Neural cell (in vitro differentiated cells): ENCODE results near the gene RFT1. TPM values are rescaled to one million over a fixed set of nuclear protein-coding genes. Genes with fewer than 3 reads are reported as not detected.

Experiments used
- H2AFZ ChIP-seq: fragments of 200-600, 300-800 bp; sonication (generic), shearing (Covaris generic); 2 replicates; pipeline ENCODE4 v1.6.0; 2014; ENCODE audit warnings: low read depth, mild to moderate bottlenecking, antibody characterized with exemption, low read length, moderate library complexity
- H3F3A ChIP-seq: fragments of 200-600 bp; shearing (Covaris generic); 2 replicates; pipeline ENCODE4 v1.6.1; 2016; ENCODE audit warnings: mild to moderate bottlenecking, moderate library complexity, mixed read lengths, antibody characterized with exemption, low read length; ENCODE audit not compliant: insufficient read depth, poor library complexity, severe bottlenecking
- H3K27ac ChIP-seq: fragments of 200-600, 300-800 bp; sonication (generic), shearing (Covaris generic); 2 replicates; pipeline ENCODE4 v1.5.1; 2014; ENCODE audit warnings: mild to moderate bottlenecking, low read length, moderate library complexity
- H3K27me3 ChIP-seq: fragments of 300-800, 200-600 bp; sonication (generic), shearing (Covaris generic); 2 replicates; pipeline ENCODE4 v1.6.0; 2014; ENCODE audit warnings: mild to moderate bottlenecking, low read depth, low read length, moderate library complexity; ENCODE audit not compliant: insufficient read depth
- H3K36me3 ChIP-seq: fragments of 300-800, 200-600 bp; sonication (generic), shearing (Covaris generic); 2 replicates; pipeline ENCODE4 v1.5.1; 2014; ENCODE audit warnings: mild to moderate bottlenecking, antibody characterized with exemption, low read length, moderate library complexity; ENCODE audit not compliant: insufficient read depth
- H3K4me2 ChIP-seq: fragments of 300-800, 200-600 bp; sonication (generic), shearing (Covaris generic); 2 replicates; pipeline ENCODE4 v1.6.0; 2014; ENCODE audit warnings: mild to moderate bottlenecking, low read length
- H3K4me3 ChIP-seq: fragments of 300-800, 200-600 bp; sonication (generic), shearing (Covaris generic); 2 replicates; pipeline ENCODE4 v1.5.1; 2014; ENCODE audit warnings: mild to moderate bottlenecking, low read length, moderate library complexity
- H3K79me2 ChIP-seq: fragments of 200-600 bp; shearing (Covaris generic); replicated peaks from 2 replicates; pipeline ENCODE4 v1.6.0; 2014; ENCODE audit warnings: mild to moderate bottlenecking, low read length, moderate library complexity; ENCODE audit not compliant: insufficient read depth
- H3K9ac ChIP-seq: fragments of 300-800, 200-600 bp; sonication (generic), shearing (Covaris generic); 2 replicates; pipeline ENCODE4 v1.6.1; 2016; ENCODE audit warnings: mild to moderate bottlenecking, low read length, mixed read lengths
- H3K9me2 ChIP-seq: fragments of 200-600 bp; shearing (Covaris generic); 2 replicates; pipeline ENCODE4 v1.6.1; 2016; ENCODE audit warnings: mild to moderate bottlenecking, low read length, mixed read lengths; ENCODE audit not compliant: insufficient read depth
- H3K9me3 ChIP-seq: fragments of 200-600, 300-800 bp; sonication (generic), shearing (Covaris generic); 2 replicates; pipeline ENCODE4 v1.6.1; 2016; ENCODE audit warnings: mild to moderate bottlenecking, mixed run types, low read length, moderate library complexity, mixed read lengths
- H4K20me1 ChIP-seq: fragments of 200-600 bp; shearing (Covaris generic); 2 replicates; pipeline ENCODE4 v1.6.1; 2016; ENCODE audit warnings: mild to moderate bottlenecking, mixed run types; ENCODE audit not compliant: insufficient read depth
- EP300 ChIP-seq: fragments of 450-650 bp; conservative IDR thresholded peaks from 2 replicates; pipeline ENCODE4 v1.6.1; 2014; ENCODE audit warnings: antibody characterized with exemption, mild to moderate bottlenecking, moderate library complexity; ENCODE audit not compliant: poor library complexity, severe bottlenecking
- EZH2 ChIP-seq: fragments of 200-600, 300-800 bp; shearing (Covaris generic), sonication (generic); IDR thresholded peaks from 2 replicates; pipeline ENCODE4 v1.6.1; 2014; ENCODE audit warnings: antibody characterized with exemption, low read length, borderline replicate concordance, mild to moderate bottlenecking; ENCODE audit not compliant: insufficient read depth, poor library complexity, severe bottlenecking
- MXI1 ChIP-seq: fragments of 450-650 bp; conservative IDR thresholded peaks from 2 replicates; pipeline ENCODE4 v1.6.1; 2014; ENCODE audit warnings: antibody characterized with exemption, mild to moderate bottlenecking; ENCODE audit not compliant: poor library complexity, severe bottlenecking
- POLR2AphosphoS5 ChIP-seq: IDR thresholded peaks from 2 replicates; pipeline ENCODE4 v1.6.1; 2012
- RAD21 ChIP-seq: fragments of 450-650 bp; conservative IDR thresholded peaks from 2 replicates; pipeline ENCODE4 v1.6.1; 2014; ENCODE audit warnings: antibody characterized with exemption, mild to moderate bottlenecking, moderate library complexity
- SMC3 ChIP-seq: fragments of 450-650 bp; conservative IDR thresholded peaks from 2 replicates; pipeline ENCODE4 v1.6.1; 2014; ENCODE audit warnings: antibody characterized with exemption, mild to moderate bottlenecking, moderate library complexity; ENCODE audit not compliant: poor library complexity
- TAF1 ChIP-seq: IDR thresholded peaks from 2 replicates; pipeline ENCODE4 v1.6.1; 2012; ENCODE audit warnings: low read depth
- polyA plus RNA-seq: library from polyadenylated mRNA; depleted of rRNA; stranded (reverse); fragments of >200 nt; gene quantifications from 2 replicates; pipeline ENCODE4 v1.2.3, GENCODE V29; 2014
- TF ChIP-seq, protein P1 (sequence below): IDR thresholded peaks from 2 replicates; pipeline ENCODE4 v1.6.1; 2012; ENCODE audit warnings: borderline replicate concordance
- TF ChIP-seq, protein P2 (sequence below): fragments of 450-650 bp; IDR thresholded peaks from 2 replicates; pipeline ENCODE4 v1.5.1; 2014; ENCODE audit warnings: antibody characterized with exemption, mild to moderate bottlenecking, moderate library complexity; ENCODE audit not compliant: poor library complexity, severe bottlenecking

RFT1 gene
- polyA plus RNA-seq, 1 donor from 2014 or later: 6.1 TPM

DNA sequence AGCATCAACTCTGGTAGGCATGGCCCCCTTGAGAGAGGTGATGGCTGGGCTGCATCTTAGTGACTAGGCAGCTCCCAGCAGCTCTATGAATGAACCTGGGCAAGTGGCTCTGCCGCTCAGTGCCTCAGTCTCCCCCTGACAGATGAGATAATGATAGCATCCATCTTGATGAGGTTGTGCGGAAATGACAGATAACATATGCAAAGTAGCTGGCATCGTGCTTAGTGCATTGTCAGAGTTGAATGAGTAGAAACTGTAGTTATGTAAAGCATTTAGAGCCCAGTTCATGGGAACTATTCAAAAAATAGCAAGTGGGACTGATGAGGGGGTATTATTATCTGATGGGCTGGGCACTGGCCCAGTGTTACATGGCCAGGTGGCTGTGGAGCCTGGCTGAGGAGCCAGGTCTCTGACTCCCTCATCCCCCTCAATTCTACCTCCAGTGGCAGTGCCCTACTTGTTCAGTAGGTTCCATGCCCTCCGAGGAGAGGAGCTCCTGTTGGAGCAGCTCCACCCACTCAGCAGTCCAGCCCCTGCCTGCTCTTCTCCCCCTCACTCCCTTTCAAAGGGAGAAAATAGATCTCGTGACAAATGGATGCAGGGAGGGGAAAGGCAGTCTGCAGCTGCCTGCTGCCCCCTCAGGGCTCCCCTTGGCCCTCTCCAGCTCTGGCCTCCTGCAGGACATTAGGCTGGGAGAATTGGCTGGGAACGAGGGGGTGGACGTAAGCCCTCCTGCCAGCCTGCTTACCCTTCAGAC, 37.4 kb upstream of the RFT1 start:
- no peak overlapping the region for H2AFZ ChIP-seq
- no peaks in the 10 kb centered on the region for H3K9me3 ChIP-seq
- H4K20me1 ChIP-seq: no peaks in the 10 kb centered on the region
- no peak overlapping the region for H3K9ac ChIP-seq
- H3K27me3 ChIP-seq: peaks cover 3% of the 10 kb centered on the region
- H3K4me3 ChIP-seq: no peak overlapping the region
- H3K4me2 ChIP-seq: no peak overlapping the region
- H3F3A ChIP-seq: no peaks in the 10 kb centered on the region
- TF ChIP-seq TAF1 (no peak), SMC3 (no peak), POLR2AphosphoS5 (no peak)
- TF ChIP-seq, protein P1, sequence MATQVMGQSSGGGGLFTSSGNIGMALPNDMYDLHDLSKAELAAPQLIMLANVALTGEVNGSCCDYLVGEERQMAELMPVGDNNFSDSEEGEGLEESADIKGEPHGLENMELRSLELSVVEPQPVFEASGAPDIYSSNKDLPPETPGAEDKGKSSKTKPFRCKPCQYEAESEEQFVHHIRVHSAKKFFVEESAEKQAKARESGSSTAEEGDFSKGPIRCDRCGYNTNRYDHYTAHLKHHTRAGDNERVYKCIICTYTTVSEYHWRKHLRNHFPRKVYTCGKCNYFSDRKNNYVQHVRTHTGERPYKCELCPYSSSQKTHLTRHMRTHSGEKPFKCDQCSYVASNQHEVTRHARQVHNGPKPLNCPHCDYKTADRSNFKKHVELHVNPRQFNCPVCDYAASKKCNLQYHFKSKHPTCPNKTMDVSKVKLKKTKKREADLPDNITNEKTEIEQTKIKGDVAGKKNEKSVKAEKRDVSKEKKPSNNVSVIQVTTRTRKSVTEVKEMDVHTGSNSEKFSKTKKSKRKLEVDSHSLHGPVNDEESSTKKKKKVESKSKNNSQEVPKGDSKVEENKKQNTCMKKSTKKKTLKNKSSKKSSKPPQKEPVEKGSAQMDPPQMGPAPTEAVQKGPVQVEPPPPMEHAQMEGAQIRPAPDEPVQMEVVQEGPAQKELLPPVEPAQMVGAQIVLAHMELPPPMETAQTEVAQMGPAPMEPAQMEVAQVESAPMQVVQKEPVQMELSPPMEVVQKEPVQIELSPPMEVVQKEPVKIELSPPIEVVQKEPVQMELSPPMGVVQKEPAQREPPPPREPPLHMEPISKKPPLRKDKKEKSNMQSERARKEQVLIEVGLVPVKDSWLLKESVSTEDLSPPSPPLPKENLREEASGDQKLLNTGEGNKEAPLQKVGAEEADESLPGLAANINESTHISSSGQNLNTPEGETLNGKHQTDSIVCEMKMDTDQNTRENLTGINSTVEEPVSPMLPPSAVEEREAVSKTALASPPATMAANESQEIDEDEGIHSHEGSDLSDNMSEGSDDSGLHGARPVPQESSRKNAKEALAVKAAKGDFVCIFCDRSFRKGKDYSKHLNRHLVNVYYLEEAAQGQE: no peak
- TF ChIP-seq, protein P2, sequence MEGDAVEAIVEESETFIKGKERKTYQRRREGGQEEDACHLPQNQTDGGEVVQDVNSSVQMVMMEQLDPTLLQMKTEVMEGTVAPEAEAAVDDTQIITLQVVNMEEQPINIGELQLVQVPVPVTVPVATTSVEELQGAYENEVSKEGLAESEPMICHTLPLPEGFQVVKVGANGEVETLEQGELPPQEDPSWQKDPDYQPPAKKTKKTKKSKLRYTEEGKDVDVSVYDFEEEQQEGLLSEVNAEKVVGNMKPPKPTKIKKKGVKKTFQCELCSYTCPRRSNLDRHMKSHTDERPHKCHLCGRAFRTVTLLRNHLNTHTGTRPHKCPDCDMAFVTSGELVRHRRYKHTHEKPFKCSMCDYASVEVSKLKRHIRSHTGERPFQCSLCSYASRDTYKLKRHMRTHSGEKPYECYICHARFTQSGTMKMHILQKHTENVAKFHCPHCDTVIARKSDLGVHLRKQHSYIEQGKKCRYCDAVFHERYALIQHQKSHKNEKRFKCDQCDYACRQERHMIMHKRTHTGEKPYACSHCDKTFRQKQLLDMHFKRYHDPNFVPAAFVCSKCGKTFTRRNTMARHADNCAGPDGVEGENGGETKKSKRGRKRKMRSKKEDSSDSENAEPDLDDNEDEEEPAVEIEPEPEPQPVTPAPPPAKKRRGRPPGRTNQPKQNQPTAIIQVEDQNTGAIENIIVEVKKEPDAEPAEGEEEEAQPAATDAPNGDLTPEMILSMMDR: no peak
- no peaks in the 10 kb centered on the region for H3K36me3 ChIP-seq
- no peaks in the 10 kb centered on the region for H3K9me2 ChIP-seq
- no peak overlapping the region for H3K27ac ChIP-seq
- no peaks in the 10 kb centered on the region for H3K79me2 ChIP-seq

DNA sequence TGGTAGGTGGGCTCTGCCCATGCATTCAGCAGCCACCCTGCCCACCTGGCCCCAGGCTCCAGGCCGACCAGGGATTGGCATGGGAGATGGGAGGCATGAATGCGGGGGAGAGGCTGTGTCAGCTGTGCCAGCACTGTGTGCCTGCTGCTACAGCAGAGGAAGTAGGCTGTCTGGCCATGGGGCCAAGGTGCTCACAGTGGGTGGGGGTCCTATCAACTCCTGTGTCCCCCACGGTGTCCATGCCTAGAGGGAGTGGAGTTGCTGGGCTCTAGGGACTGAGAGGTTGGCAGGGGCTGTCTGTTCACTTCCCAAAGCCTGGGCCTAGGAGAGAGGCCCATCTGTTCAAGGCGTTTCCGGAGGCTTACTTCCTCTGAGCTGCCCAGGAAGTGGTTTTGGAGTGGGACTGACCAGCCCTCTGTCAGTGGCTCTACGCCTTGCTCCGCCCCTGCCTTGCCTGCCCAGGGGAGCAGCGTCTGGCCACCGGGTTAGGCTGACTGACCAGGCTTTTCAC, 36.6 kb upstream of the RFT1 start:
- no peak overlapping the region for H2AFZ ChIP-seq
- TF ChIP-seq, protein P2: no peak
- no peak for TF ChIP-seq RAD21
- TF ChIP-seq TAF1: no peak
- TF ChIP-seq SMC3: no peak
- TF ChIP-seq, protein P1: no peak
- no peak for TF ChIP-seq MXI1
- TF ChIP-seq EZH2: no peak
- TF ChIP-seq POLR2AphosphoS5: no peak
- no peak for TF ChIP-seq EP300
- no peaks in the 10 kb centered on the region for H3K79me2 ChIP-seq
- no peak overlapping the region for H3K27ac ChIP-seq
- no peak overlapping the region for H3K4me2 ChIP-seq
- peaks cover 6% of the 10 kb centered on the region for H3K27me3 ChIP-seq
- no peak overlapping the region for H3K4me3 ChIP-seq
- no peak overlapping the region for H3K9ac ChIP-seq
- no peaks in the 10 kb centered on the region for H3K9me3 ChIP-seq
- no peaks in the 10 kb centered on the region for H3K9me2 ChIP-seq
- H3F3A ChIP-seq: no peaks in the 10 kb centered on the region
- H3K36me3 ChIP-seq: no peaks in the 10 kb centered on the region
- no peaks in the 10 kb centered on the region for H4K20me1 ChIP-seq
